NCI-H345 treated with DMSO at 0.1 percent for 48 hours (cell line): Measurements from ENCODE around the gene E2F4.

Experiments
- DNase-seq: peaks from one replicate; lab custom pipeline; 2025; ENCODE audit not compliant: unreplicated experiment; lab: John Stamatoyannopoulos, UW

The E2F4 gene

GRCh38 chr16:67191995-67192681 lies at the start of gene E2F4:
E2F4 (plus strand) TSS chr16:67192155; CDS start chr16:67192228, 73 bp downstream.
- peak; percentile 51 for DNase-seq

- no peak for DNase-seq
Observed at GRCh38 chr16:67142342-67142741, 49.6 kb upstream of the E2F4 start.

GRCh38 chr16:67144943-67145342 lies 47.0 kb upstream of the E2F4 start:
- DNase-seq: no peak

- no peak for DNase-seq
Observed at GRCh38 chr16:67145746-67146145, 46.2 kb upstream of the E2F4 start.

- DNase-seq: no peak
Observed at GRCh38 chr16:67146523-67147357, 45.2 kb upstream of the E2F4 start.

- no peak for DNase-seq
Observed at GRCh38 chr16:67147437-67148140, 44.4 kb upstream of the E2F4 start.

GRCh38 chr16:67148221-67148620 lies 43.7 kb upstream of the E2F4 start:
- no peak for DNase-seq

- no peak for DNase-seq
Observed at GRCh38 chr16:67148656-67149275, 43.2 kb upstream of the E2F4 start.

- DNase-seq: no peak
Observed at GRCh38 chr16:67149276-67150046, 42.5 kb upstream of the E2F4 start.

GRCh38 chr16:67150047-67150832 lies 41.7 kb upstream of the E2F4 start:
- no peak for DNase-seq

GRCh38 chr16:67150833-67151396 lies 41.0 kb upstream of the E2F4 start, which contains the start of gene B3GNT9:
B3GNT9 (minus strand) TSS chr16:67150998; CDS start chr16:67150485, 513 bp downstream.
- DNase-seq: no peak

- no peak for DNase-seq
Observed at GRCh38 chr16:67151431-67152097, 40.4 kb upstream of the E2F4 start.

- no peak for DNase-seq
Observed at GRCh38 chr16:67154578-67155294, 37.2 kb upstream of the E2F4 start.

- no peak for DNase-seq
Observed at GRCh38 chr16:67155295-67156142, 36.4 kb upstream of the E2F4 start.

- no peak for DNase-seq
Observed at GRCh38 chr16:67156143-67156844, 35.7 kb upstream of the E2F4 start.

GRCh38 chr16:67157106-67157748 lies 34.7 kb upstream of the E2F4 start:
- no peak for DNase-seq
